ENCODE results near the gene UGGT1. TPM values are rescaled to one million over a fixed set of nuclear protein-coding genes. Genes with fewer than 3 reads are reported as not detected.
A peak's percentile ranks its signal among the peaks of the same experiment; 100 is the strongest.
"Not testable (repeated sequence)": the region's sequence is repeated elsewhere in the genome, so short reads cannot be mapped to it uniquely, and the experiment has no call there.

UGGT1 gene
- total RNA-seq, 1 donor from 2014 or later: 45.9 TPM

GRCh38 chr2:128208023-128208422 is 117.0 kb downstream of the UGGT1 start:
- peaks cover 4% of the 10 kb centered on the region for H3K9me3 ChIP-seq
- ATAC-seq: no peak
- no peak overlapping the region for H3K27ac ChIP-seq
- intact Hi-C loops (cut with DNase I): no loop called here
- TF ChIP-seq, protein P1, sequence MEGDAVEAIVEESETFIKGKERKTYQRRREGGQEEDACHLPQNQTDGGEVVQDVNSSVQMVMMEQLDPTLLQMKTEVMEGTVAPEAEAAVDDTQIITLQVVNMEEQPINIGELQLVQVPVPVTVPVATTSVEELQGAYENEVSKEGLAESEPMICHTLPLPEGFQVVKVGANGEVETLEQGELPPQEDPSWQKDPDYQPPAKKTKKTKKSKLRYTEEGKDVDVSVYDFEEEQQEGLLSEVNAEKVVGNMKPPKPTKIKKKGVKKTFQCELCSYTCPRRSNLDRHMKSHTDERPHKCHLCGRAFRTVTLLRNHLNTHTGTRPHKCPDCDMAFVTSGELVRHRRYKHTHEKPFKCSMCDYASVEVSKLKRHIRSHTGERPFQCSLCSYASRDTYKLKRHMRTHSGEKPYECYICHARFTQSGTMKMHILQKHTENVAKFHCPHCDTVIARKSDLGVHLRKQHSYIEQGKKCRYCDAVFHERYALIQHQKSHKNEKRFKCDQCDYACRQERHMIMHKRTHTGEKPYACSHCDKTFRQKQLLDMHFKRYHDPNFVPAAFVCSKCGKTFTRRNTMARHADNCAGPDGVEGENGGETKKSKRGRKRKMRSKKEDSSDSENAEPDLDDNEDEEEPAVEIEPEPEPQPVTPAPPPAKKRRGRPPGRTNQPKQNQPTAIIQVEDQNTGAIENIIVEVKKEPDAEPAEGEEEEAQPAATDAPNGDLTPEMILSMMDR (IDR thresholded peaks at IDR 0.05): no peak
- no peak overlapping the region for H3K4me3 ChIP-seq
- no peaks in the 10 kb centered on the region for H3K36me3 ChIP-seq
- no peaks in the 10 kb centered on the region for H3K4me1 ChIP-seq
- no peaks in the 10 kb centered on the region for H3K27me3 ChIP-seq
- DNase-seq: no peak

DNA sequence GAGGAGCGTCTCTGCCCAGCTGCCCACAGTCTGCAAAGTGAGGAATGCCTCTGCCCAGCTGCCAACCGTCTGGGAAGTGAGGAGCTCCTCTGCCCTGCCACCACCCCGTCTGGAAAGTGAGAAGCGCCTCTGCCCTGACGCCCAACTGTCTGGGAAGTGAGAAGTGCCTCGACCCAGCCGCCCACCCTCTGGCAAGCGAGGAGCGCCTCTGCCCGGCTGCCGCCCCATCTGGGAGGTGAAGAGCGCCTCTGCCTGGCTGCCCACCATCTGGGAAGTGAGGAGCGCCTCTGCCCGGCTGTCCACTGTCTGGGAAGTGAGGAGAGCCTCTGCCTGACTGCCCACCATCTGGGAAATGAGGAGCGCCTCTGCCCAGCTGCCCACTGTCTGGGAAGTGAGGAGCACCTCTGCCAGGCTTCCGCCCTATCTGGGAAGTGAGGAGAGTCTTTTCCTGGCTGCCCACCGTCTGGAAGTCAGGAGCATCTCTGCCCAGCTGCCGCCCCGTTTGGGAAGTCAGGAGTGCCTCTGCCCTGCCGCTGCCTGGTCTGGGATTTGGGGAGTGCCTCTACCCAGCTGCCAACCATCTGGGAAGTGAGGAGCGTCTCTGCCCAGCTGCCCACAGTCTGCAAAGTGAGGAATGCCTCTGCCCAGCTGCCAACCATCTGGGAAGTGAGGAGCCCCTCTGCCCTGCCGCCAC is 117.8 kb downstream of the UGGT1 start:
- H3K4me1 ChIP-seq; H3K27ac ChIP-seq; H3K27me3 ChIP-seq; H3K4me3 ChIP-seq; ATAC-seq; intact Hi-C loops (cut with DNase I); DNase-seq; H3K9me3 ChIP-seq; H3K36me3 ChIP-seq: not testable (repeated sequence)

DNA sequence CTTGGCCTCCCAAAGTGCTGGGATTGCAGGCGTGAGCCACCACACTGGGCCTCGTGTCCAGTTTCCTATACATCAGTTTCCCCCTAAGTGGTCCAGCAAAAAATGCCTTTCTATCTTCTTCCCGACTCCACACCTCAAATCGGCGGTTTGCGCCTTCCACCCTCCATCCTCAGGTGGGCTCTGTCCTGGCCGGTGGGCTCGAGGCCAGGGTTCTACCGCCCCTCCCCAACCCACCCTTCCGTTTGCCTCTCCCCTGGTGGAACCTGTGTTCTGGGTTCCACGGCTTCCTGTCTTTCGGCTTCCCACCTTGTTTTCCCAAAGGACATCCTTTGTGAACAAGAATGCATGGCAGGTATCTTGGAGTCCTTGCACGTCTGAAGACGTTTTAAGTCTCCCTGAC is 123.3 kb downstream of the UGGT1 start:
- ATAC-seq: no peak
- H3K4me1 ChIP-seq: no peaks in the 10 kb centered on the region
- H3K36me3 ChIP-seq: no peaks in the 10 kb centered on the region
- intact Hi-C loops (cut with DNase I): no loop called here
- H3K4me3 ChIP-seq: no peak overlapping the region
- H3K9me3 ChIP-seq: no peaks in the 10 kb centered on the region
- DNase-seq: peak; percentile 52
- H3K27me3 ChIP-seq: no peaks in the 10 kb centered on the region
- H3K27ac ChIP-seq: no peak overlapping the region
- TF ChIP-seq, protein P1 (IDR thresholded peaks at IDR 0.05): no peak

DNA sequence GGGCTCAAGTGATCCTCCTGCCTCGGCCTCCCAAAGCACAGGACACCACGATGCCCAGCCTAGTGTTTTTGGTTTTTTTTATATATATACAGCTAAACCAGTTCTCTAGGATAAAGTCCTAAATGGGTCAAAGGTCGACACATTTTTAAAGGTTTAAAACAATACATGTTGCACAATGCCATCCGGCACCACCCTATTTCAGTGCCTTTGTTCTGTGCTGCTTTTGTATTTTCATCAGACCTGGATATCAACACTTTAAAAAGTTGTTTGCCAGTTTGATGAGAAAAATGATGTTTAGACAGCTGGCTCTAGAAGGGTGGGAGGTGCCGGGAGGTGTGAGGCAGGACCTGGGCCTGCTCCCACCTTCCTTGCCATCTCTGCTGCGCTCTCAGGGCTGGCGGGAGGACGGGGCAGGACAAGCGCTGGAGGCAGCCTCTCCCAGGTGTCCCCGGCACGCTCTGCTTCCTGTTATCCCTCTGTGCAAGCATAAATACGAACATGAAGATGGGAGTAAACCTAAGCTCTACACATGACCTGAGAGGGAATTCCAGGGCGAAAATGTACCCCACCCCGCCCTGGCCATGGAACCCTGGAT is 124.0 kb downstream of the UGGT1 start:
- intact Hi-C loops (cut with DNase I): no loop called here
- Histone ChIP-seq H3K9me3 (no peaks in the 10 kb centered on the region), H3K36me3 (no peaks in the 10 kb centered on the region), H3K27me3 (no peaks in the 10 kb centered on the region), H3K4me1 (no peaks in the 10 kb centered on the region), H3K27ac (no peak overlapping the region), H3K4me3 (no peak overlapping the region)
- DNase-seq (peak; percentile 50), ATAC-seq (no peak)
- TF ChIP-seq, protein P1 (IDR thresholded peaks at IDR 0.05): no peak

DNA sequence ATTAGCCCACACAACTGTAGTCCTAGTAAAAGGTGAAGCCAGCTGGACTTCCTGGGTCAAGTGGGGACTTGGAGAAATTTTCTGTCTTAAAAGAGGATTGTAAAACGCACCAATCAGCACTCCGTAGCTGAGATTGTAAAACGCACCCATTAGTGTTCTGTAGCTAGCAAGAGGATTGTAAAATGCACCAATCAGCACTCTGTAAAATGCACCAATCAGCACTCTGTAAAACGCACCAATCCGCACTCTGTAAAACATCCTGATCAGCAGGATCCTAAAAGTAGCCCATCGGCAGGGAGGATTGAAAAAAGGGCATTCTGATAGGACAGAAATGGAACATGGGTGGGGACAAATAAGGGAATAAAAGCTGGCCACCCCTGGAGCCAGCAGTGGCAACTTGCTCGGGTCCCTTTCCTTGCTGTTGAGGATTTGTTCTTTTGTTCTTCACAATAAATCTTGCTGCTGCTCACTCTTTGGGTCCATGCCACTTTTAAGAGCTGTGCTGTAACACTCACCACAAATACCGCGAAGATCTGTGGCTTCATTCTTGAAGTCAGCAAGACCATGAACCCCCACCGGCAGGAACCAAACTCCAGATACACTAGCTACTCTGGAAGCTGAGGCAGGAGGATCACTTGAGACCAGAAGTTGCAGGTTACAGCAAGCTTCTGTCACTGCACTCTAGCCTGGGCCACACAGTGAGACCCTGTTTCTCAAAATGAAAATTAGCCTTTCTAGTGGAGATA is 125.1 kb downstream of the UGGT1 start:
- Histone ChIP-seq H3K4me1 (no peaks in the 10 kb centered on the region), H3K27ac (no peak overlapping the region), H3K36me3 (no peaks in the 10 kb centered on the region), H3K9me3 (no peaks in the 10 kb centered on the region), H3K4me3 (no peak overlapping the region), H3K27me3 (no peaks in the 10 kb centered on the region)
- intact Hi-C loops (cut with DNase I): no loop called here
- TF ChIP-seq, protein P1 (IDR thresholded peaks at IDR 0.05): no peak
- no peak for ATAC-seq
- DNase-seq: no peak

GRCh38 chr2:128217671-128218070 is 126.7 kb downstream of the UGGT1 start:
- no peak overlapping the region for H3K27ac ChIP-seq
- no peaks in the 10 kb centered on the region for H3K27me3 ChIP-seq
- ATAC-seq (peak; percentile 39), DNase-seq (peak; percentile 27)
- TF ChIP-seq, protein P1 (IDR thresholded peaks at IDR 0.05): no peak
- intact Hi-C loops (cut with DNase I): no loop called here
- no peaks in the 10 kb centered on the region for H3K4me1 ChIP-seq
- no peak overlapping the region for H3K4me3 ChIP-seq
- H3K9me3 ChIP-seq: no peaks in the 10 kb centered on the region
- H3K36me3 ChIP-seq: no peaks in the 10 kb centered on the region
